HG02938 (cell line): Measurements from ENCODE around the gene ANKRD66.
"Not testable (repeated sequence)": the region's sequence is repeated elsewhere in the genome, so short reads cannot be mapped to it uniquely, and the experiment has no call there.

Experiments
- ATAC-seq: cut with Tn5 transposase; IDR thresholded peaks from one replicate; pipeline ENCODE4 v1.9.1; 2021; ENCODE audit warnings: mild to moderate bottlenecking, moderate library complexity; ENCODE audit not compliant: unreplicated experiment

ANKRD66 gene

DNA sequence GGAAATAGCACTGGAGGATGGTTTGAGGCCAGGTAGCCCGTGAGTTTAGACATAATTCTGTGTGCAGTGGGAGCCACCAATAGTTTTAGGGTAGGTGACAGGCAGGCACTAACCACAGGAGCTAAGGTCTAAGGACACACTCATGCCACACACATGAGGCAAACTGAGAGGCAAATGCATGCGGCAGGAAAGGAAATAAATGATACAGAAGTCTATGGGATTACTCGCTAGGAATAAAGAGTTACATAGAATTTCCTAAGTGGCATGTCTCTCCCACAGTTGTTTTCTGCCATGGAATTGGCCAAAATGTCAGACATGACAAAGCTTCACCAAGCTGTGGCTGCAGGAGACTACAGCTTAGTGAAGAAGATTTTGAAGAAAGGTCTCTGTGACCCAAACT is 4.9 kb downstream of the ANKRD66 start:
- ATAC-seq = no peak

DNA sequence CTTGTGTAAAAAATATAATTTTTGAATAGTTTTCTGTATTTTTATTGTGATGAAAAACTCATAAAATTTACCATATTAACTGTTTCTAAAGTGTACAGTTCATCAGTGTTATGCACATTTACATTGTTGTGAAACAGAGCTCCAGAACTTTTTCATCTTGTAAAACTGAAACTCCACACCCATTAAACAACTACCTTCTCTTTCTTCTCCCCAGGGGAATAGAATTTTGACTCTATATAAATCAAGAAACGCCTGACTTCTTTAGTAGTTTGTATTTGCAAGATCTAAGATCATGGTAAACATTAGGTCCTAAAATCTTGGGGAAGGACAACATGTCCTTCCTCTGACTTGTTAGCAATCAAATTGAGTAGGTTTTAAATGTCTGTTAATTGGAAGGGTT is 9.1 kb downstream of the ANKRD66 start:
- ATAC-seq = no peak

DNA sequence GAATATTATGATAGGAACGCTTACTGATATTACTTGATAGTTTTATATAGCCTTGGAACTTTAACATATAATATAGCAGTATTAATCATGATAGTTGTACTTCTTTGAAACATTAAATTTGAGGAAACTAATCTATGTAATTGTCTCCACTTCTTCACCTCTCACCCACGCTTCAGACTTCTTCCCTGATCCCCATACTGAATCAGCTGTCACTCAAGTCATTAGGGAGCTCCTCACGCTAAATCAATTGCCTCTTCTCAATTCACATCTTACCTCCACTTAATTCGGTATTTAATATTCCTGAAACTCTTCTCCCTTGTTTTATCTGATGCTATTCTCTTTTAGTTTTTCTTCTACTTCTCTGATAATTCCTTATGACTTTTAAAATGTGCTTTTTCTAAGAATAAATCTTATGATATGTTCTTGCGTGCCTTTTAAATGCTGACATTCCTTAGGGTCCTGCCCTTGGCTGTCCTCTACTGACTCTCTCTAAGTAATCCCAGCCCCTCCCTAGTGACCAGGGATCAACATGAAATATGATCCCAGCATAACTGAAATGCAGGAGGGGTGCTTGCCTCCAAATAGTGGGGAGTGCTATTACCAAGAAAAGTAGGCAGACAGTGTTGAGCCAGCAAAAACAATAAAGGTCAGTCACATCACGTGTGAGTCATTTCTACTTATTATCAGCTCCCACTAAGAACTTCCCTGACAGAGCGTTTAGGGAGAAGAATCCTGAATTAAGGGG is 9.9 kb downstream of the ANKRD66 start:
- no peak for ATAC-seq

DNA sequence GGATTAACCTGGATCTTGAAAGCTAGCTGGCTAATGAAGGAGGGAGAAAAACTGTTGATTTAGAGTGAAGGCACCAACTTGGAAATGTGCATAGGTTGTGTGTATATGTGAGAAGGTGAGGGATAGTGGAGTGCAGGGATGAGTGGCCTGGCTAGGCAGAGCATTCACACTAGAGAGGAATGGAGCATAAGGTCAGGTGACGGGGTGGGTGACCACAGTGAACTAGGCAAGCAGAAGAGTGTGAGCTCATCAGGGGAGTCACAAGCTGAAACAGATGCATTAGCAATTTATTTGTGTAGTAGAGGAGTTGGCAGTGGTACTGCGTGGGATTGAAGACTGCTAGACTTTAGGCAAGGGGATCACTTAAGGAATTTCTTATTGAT is 10.5 kb downstream of the ANKRD66 start:
- ATAC-seq = no peak

DNA sequence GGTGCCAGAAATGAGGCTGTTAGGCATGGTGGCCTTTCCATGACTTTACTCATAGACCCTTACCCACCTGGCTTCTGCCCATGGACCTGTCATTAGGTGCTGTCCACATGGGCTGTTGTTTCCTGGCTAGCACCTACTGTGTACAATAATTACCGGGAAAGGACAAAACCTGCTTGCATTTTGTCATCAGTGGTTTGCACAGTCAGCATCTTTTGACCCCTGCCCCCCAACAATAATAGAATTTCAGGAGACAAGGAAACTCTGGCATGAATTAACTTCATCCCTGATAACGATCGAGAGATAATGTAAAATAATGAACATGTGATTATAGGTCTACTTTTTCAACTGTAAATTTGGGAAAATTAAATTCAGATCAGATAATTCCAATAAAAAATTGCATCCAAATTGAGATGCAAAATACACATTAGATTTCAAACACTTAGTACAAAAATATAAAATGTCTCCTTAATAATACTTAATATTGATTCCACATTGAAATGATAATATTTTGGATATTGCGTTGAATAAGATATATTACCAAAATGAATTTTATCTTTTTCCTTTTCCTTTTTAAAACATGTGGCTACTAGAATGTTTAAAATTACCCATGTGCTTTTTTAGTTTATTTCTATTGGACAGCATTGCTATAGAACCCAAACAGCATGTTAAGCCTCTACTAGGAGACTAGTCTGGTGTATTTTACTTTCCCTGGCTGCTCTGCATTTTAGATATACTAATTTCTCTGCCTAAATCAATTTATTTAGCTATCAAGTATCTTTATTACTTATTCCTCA is 12.4 kb downstream of the ANKRD66 start:
- no peak for ATAC-seq

DNA sequence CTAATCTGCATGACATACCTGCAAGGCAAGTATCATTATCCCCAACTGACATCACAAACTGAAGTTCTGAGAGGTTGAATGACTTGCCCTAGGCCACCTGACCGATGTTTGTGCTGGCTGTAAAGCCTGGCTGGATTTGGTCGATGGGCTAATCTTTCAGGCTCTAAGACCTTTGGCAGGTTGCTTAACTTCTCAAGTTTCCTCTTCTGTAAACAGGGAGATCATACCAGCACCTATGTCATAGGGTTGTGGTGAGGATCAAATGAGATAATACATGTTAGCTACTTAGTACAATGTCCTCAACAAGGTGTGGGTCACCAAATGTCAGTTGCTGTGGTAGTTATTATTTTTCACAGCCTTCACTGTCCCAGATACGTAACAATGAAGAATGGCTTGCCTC is 14.2 kb downstream of the ANKRD66 start:
- ATAC-seq = no peak

DNA sequence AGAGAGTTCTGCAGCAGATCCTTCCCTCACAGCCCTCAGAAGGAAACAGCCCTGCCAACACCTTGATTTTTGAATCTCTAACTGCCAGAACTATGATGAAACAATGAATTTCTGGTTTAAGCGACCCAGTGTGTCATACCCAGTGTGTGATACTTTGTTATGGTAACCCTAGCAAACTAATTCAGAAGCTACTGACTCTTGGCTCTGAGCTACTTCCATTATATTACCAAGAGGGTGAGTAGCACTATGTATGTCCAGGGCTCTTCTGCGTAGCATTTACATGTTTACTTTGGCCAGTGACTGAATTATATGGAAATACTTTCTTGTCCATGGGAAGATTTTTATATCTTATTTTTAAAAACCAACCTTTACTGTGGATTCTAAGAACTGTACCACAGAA is 16.7 kb downstream of the ANKRD66 start:
- ATAC-seq = no peak

DNA sequence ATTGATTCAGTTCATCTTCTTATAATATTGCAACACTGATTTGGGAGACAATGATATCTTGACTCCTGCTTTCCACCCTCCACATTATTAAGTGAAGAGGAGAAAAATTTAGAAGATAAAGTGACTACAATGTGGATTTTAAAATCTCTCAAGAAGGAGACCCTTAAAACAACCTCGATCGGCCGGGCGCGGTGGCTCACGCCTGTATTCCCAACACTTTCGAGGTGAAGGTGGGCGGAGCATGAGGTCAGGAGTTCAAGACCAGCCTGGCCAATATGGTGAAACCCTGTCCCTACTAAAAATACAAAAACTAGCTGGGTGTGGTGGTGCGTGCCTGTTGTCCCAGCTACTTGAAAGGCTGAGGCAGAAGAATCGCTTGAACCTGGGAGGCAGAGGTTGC is 17.5 kb downstream of the ANKRD66 start:
- not testable (repeated sequence) for ATAC-seq

DNA sequence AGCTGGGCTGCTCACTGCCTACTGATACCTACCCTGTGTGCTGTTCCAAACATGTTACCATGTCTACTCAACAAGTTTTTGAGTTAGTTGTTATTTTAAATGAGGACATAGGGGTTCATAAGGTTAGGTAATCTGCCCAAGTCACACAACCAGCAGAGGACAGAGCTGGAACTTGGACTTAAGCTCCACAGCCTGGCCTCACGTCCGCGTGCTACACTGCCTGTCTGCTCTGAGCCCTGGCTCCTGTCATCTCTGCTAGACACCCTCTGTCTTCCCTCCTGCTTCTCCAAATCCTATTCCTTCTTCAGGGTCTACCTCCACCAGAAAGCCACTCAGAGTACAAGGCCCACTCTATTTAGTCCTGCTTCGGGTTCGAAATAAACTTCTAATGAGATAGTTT is 18.2 kb downstream of the ANKRD66 start:
- ATAC-seq = no peak

DNA sequence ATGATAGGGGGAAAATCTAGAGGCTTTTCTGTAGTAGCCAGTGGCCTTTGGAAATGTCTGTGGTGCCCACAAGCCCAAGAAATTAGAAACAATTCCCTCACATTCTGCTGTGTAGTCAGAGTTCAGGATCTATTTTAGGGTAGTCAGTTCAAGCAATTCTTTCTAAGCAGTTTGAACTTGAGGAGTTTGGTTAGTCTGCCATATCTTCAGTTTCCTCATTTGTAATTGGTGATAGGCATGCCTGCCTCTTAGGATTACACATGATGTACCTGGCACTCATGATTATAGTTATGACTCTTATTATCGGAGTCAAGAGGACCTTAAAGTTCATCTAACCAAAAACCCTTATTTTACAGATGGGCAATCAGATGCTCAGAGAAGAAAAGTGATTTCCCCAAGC is 25.3 kb downstream of the ANKRD66 start:
- ATAC-seq = no peak

DNA sequence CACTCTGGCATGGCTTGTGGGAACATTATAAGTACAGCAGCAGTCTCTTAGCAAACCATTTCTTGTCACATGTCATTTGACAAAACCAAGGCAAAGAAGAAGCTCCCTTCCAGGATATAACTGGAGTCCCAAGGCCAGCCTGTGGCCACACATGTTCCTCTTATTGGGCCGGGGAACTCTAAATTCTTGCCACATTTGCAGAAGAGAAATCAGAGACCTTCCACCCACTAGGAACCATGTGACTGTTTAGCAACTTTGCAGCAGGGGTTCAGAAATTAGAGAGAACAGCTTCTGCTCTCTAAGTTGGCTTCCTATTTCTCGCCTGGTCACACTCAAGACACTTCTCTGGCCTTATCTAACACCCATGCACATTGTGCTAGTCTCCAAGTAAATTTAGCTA is 26.0 kb downstream of the ANKRD66 start:
- peak; percentile 45 for ATAC-seq

DNA sequence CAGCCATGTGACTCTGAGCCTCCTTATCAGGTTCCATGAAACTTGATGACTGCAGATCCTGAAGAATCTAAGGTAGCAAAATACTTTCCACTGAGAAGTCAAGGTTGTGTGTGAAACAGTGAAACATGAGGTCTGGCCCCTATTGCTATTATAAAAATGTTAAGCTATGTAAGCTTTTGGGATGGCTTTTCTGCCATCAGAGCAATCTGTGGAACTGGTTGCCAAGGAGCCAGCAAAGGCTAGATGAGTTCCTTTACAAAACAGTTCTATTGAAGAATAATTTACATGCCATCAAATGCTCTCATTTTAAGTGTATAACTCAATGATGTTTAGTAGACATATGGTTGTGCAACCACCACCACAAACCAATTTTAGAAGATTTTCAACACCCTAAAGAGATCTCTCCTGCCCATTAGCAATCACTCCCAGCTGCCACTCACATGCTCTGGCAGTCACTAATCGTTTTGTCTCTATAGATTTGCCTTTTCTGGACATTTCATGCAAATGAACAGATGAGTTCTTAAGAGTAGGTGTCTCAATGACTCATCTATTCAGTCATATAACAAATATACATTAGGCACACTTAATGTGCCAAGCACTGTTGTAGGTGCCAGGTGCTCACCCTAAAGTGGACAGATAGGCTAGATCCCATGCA is 26.6 kb downstream of the ANKRD66 start:
- no peak for ATAC-seq

DNA sequence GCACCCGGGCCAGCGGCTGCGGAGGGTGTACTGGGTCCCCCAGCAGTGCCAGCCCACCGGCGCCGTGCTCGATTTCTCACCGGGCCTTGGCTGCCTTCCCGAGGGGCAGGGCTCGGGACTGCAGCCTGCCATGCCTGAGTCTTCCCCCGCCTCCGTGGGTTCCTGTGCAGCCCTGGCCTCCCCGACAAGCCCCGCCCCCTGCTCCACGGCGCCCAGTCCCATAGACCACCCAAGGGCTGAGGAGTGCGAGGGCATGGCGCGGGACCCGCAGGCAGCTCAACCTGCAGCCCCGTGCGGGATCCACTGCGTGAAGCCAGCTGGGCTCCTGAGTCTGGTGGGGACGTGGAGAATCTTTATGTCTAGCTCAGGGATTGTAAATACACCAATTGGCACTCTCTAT is 28.0 kb downstream of the ANKRD66 start:
- ATAC-seq = not testable (repeated sequence)

DNA sequence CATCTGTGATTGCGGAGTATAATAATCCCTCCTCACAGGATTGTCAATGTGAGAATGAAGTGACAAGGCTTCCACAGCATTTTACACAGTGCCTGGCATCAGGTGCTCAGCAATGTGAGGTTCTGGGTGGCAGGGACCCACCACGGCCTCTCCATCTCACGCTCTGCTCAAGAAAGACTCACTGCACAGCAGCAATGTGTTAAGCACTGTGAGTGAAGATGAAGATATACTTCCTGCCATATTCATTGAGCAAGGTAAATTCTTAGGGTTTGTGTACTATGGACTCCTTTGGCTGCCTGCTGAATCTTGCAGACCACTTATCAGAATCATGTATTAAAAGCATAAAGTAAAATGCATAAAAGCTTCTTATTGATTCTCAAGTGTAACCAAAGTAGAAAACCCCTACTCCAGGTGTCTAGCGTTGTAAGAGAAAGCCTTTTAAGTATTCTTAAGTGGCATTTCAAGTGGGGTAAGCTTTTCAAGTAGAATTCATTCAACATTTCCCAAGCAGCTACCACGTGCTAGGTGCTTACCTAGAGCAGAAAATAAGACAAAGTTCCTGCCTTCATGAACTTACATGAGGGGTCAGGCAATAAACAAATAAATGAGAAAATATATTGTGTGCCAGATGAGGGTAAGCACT is 29.5 kb downstream of the ANKRD66 start:
- no peak for ATAC-seq

DNA sequence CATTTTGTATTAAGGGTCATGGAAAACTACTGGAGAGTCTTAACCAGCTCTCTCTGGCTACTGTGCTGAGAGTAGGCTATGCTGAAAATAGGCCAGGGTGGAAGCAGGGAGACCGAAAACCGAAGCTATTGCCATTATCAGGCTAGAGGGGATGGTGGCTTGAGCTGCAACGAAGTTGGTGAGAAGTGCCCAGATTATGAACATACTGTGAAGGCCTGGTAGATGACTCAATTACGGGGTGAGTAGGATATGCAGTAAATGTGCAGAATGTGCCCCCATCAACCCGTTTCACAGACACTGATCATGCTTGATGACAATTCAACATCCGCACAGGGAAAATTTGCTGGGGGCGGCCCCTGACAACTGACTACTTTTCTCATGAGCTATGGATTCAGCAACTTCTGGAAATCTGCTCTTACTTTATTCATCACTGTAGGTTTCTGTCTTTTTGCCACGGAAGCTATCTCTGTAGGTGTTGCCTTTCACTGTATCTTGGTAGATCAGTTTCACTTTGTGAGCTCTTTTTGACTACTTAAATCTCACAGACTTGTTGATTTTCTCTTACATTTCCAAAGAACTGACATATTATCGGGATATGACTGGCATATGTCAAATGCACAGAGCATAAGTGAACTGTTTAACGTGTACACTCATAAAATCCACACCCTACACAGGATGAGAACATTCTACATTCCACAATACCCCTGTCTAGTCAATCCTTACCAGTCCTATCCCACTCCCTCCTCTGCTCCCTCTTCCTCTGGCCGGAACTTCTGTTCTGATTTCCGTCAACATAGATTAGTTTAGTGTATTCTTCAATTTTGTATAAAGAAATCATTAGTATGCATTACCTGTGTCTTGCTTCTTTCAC is 31.0 kb downstream of the ANKRD66 start:
- no peak for ATAC-seq

DNA sequence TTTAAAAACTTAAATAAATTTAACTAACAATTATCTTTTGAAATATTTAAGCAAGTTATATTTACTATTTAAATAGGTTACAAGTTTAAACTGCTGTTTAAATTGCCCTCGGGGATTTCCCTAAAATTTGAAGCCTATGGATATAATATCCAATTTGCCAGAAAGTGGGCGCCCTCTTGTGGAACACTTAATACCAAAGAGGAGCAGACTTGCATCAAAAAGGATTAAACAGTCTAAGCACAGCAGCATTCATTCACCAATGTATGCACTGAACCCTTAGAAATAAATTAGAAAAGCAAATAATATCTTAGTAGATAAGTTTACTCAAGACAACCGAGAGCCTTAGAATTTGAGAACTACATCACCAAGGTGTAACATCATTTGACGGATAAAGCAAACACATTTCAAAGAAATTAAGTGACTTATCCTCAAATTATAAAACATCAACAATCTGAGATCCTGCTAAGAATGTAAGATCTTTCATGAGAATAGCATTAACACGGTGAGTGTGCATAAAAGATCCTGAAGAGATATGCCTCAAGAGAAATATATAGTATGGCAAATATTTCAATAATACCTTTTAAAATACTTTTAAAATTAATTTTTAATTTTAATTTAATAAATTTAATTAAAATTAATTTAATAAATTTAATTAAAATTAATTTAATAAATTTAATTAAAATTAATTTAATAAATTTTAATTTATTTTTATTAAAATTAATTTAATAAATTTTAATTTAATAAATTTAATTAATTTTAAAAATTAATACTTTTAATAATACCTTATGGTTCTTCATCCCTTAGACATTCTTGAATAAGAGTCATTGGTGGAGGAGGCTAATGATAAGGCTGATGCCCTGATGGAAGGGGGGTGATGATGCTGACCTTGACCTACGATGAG is 35.0 kb downstream of the ANKRD66 start:
- ATAC-seq = no peak

DNA sequence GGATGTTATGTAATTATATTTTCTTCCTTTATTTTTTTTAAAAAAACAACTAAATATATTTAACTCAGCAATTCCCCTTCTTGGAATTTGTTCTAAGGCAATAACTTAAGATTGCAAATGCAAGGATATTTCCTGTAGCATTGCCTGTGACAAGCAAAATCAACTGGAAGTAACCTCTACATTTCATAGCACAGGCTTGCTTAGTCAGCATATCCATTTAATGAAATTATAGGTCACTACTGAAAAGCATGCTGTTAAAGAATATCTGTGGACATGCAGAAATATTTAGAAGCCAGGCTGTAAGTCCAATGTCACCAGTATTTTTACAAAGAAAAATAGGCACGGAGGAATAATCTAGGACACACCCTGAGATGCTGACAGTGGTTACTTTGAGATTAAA is 37.8 kb downstream of the ANKRD66 start:
- ATAC-seq = no peak

DNA sequence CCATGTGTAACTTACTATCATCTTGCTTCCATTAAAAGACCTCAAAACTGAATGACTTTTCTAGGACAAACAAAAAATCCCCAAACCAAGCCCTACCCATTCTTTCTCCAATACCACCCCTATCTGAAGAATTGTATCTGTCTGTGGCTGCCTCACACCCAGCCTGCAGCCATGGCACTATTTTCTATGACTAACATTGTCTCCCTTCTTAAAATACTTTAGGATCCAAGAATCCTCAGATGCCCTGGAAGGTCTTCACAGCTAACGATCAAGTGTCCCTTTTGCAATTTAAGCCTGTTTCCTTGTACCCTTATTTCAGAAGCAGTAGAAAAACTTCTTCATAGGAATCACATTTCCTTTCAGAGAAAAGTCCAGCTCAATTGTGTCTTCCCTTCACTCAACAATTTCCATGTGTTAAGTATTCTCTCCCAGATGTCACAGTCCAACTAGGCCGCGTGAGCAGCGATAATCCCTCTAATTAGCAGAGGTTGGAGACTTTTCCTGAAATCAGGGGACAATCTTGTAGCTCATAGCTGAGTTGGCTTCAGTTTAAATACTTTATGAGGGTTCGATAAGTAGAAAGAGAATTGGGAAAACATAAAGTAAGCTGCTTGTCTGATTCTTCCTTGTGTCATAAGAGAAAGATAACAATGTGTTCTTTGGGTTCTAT is 41.3 kb downstream of the ANKRD66 start:
- ATAC-seq = no peak

DNA sequence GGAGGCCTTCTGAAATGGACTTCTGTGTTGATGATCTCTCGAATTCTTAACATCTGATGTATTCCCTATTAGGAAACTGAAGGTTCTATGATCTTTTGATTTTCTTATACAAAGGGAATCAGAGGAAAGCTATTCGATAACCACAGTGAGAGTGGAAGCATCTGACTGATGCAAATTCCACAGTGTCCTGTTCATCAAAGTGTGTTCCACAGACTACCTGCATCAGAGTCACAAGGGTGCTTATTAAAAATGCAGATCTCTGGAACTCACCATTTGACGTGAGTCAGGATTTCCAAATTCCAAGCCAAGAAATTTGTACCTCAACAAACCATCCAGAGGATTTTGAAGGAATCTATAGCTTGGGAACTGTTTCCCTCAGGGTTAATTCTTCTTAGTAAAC is 42.1 kb downstream of the ANKRD66 start:
- ATAC-seq = no peak
